ENCODE data around the gene ZNF396.

Gene ZNF396

DNA sequence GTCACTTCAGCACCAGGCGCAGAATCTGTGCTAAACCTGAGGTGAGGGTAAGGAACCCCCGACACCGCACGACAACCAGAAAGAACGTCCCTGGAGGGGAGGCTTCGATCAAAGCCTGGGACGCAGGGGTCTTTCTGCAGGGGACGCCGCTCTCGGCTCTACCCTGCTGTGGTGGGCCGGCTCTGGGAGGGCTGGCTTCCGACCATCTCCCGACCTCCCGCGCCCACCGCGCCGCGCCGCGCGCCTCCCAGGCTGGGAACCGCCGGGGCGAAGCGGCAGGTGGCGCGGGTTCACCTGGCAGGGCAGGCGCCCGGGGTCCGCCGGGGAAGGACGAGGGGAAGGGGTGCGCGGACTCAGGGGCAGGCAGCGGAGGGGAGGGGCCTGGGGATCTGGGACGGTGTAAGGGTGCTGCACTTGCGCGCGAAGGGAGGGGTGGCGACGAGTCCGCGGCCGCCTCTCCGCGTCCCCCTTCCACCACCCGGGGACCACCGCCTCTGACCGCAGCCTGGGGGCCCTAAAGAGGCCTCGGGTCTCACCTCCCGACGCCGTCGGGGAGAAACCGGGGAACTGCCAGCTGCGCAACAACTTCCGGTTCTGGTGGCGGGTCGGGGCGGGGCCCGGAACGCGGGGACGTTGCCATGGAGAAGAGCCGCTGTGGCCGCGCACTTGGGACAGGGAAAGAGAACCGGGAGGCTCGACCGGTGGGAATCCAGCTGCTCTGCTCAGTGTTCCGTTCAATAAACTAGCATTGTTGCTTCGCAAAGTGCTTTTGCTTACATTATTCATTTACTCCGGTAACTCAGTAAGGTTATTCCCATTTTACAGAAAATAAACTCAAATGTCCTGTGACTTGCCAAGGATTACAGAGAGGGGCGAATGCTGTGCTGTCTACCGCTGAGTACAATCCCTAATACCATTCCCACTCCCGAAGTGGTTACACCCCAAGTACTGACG lies at the start of gene ZNF396:
ZNF396 (minus strand) TSS at position 596 of the 954 bp plus-strand sequence. CDS start 3,045 bp downstream, outside the sequence.
- peaks cover 7% of the 10 kb centered on the region for H3K27me3 ChIP-seq (ENCODE audit: insufficient read depth, low read length)
- peak within 1 kb of the TSS; percentile 96 for H2AFZ ChIP-seq (ENCODE audit: low read depth, low read length)
- H3K4me1 ChIP-seq (ENCODE audit: insufficient read depth, low read length), result no peaks in the 10 kb centered on the region
- no peaks in the 10 kb centered on the region for H3K36me3 ChIP-seq (ENCODE audit: insufficient read depth, low read length)
- peak within 1 kb of the TSS; percentile 63 for H3K4me3 ChIP-seq (ENCODE audit: low read length)
- H3K9me3 ChIP-seq (ENCODE audit: low read length), result no peaks in the 10 kb centered on the region

DNA sequence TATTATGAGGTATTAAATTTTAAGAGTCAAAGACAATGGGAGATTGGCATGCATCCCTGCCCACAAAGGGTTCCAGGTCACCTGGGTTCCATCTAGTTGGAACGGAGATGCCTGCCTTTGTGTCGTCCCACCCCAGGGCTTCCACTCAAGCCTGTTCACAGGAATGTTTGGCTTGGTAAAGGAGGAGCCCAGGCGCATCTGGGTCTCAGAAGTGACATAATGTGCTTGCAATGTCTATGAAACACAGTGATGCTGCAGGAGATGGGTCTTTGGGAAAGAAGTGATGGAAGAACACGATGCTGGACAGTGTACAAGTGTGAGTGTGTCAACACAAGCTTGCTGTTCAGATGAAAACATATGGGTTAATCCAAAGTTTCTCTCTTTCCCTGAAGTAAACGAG lies 49.6 kb upstream of the ZNF396 start:
- Histone ChIP-seq H3K36me3 (ENCODE audit: insufficient read depth, low read length) (no peaks in the 10 kb centered on the region), H2AFZ (ENCODE audit: low read depth, low read length) (no peak overlapping the region), H3K27me3 (ENCODE audit: insufficient read depth, low read length) (no peaks in the 10 kb centered on the region), H3K4me1 (ENCODE audit: insufficient read depth, low read length) (no peaks in the 10 kb centered on the region), H3K4me3 (ENCODE audit: low read length) (no peak overlapping the region), H3K9me3 (ENCODE audit: low read length) (no peaks in the 10 kb centered on the region)

DNA sequence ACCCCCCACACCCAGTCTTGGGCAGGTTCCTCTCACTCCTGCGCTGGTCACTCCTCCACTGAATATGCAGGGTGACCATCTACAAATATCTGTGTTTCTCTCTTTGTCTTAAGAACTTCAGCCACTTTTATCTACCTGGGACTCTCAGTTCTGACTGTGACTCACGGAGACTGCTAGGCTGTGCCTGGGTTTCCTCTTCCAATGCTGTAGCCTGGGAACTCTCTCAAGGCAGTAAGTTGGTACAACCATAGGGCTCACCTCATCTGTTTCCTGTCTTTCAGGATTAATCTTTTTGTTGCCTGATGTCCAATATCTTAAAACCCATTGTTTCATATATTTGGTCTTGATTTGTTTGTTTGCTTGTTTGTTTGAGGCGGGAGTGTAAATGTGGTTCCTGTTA lies 47.2 kb upstream of the ZNF396 start:
- Histone ChIP-seq H3K9me3 (ENCODE audit: low read length) (no peaks in the 10 kb centered on the region), H3K27me3 (ENCODE audit: insufficient read depth, low read length) (no peaks in the 10 kb centered on the region), H3K4me3 (ENCODE audit: low read length) (no peak overlapping the region)

DNA sequence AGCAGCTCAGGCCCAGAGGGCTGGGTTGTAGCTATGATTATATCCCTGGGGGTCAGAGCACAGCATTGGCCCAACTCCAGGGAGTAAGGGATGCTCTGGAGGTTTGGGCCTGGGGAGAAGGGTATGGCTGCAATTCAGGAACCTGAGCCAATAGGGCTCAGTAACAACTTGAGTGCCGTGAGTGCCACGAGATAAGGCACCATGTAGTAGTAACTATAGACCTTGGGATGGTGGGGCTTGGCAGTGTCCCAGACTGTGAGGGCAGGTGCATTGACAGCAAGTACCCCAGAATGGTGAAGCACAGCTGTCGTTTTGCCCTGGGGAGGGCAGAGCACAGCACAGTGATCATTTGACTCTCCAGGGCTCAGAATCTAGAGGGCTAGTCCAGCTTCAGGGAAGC lies 45.1 kb upstream of the ZNF396 start:
- Histone ChIP-seq H2AFZ (ENCODE audit: low read depth, low read length) (no peak overlapping the region), H3K4me3 (ENCODE audit: low read length) (no peak overlapping the region), H3K36me3 (ENCODE audit: insufficient read depth, low read length) (no peaks in the 10 kb centered on the region), H3K4me1 (ENCODE audit: insufficient read depth, low read length) (no peaks in the 10 kb centered on the region), H3K9me3 (ENCODE audit: low read length) (peaks cover 3% of the 10 kb centered on the region), H3K27me3 (ENCODE audit: insufficient read depth, low read length) (no peaks in the 10 kb centered on the region)

More for the DNA sequence above, 47.2 kb upstream of the ZNF396 start:
- H3K36me3 ChIP-seq (ENCODE audit: insufficient read depth, low read length), result no peaks in the 10 kb centered on the region
- H2AFZ ChIP-seq (ENCODE audit: low read depth, low read length), result no peak overlapping the region
- no peaks in the 10 kb centered on the region for H3K4me1 ChIP-seq (ENCODE audit: insufficient read depth, low read length)

DNA sequence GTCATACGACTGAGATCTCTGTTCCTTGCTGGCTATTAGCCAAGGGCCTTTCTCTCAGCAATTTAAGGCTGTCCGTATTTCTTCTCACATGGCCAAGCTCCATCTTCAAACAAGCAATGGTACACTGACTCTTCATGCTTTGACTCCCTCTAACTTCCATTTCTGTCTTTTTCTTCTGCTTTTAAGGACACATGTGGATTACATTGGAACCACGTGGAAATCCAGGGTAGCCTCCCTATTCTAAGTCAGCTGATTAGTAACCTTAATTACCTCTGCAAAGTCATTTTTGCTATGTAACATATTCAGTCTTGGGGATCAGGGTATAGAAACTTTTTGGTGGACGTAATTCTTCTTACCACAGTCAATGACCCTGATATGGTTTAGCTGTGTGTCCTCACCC lies 41.5 kb upstream of the ZNF396 start:
- Histone ChIP-seq H3K4me1 (ENCODE audit: insufficient read depth, low read length) (no peaks in the 10 kb centered on the region), H3K36me3 (ENCODE audit: insufficient read depth, low read length) (no peaks in the 10 kb centered on the region), H3K4me3 (ENCODE audit: low read length) (no peak overlapping the region), H3K27me3 (ENCODE audit: insufficient read depth, low read length) (peaks cover 3% of the 10 kb centered on the region), H2AFZ (ENCODE audit: low read depth, low read length) (no peak overlapping the region), H3K9me3 (ENCODE audit: low read length) (peaks cover 3% of the 10 kb centered on the region)

DNA sequence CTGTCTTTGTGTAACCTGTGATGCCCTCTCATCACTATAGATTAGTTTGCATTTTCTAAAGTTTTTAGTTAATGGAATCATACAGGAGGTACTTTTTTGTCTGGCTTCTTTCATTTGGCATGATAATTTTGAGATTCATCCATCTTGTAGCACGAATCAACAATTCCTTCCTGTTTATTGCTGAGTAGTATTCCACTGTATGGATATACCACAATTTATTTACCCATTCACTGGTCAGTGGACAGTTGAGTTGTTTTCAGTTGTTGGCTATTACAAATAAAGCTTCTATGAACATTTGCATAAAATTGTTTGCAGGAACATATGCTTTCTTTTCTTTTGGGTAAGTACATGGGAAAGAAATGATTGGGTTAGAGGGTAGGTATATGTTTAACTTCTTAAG lies 40.1 kb upstream of the ZNF396 start:
- no peak overlapping the region for H3K4me3 ChIP-seq (ENCODE audit: low read length)
- peaks cover 3% of the 10 kb centered on the region for H3K27me3 ChIP-seq (ENCODE audit: insufficient read depth, low read length)
- H2AFZ ChIP-seq (ENCODE audit: low read depth, low read length), result no peak overlapping the region
- H3K36me3 ChIP-seq (ENCODE audit: insufficient read depth, low read length), result no peaks in the 10 kb centered on the region
- H3K4me1 ChIP-seq (ENCODE audit: insufficient read depth, low read length), result no peaks in the 10 kb centered on the region
- peaks cover 3% of the 10 kb centered on the region for H3K9me3 ChIP-seq (ENCODE audit: low read length)

DNA sequence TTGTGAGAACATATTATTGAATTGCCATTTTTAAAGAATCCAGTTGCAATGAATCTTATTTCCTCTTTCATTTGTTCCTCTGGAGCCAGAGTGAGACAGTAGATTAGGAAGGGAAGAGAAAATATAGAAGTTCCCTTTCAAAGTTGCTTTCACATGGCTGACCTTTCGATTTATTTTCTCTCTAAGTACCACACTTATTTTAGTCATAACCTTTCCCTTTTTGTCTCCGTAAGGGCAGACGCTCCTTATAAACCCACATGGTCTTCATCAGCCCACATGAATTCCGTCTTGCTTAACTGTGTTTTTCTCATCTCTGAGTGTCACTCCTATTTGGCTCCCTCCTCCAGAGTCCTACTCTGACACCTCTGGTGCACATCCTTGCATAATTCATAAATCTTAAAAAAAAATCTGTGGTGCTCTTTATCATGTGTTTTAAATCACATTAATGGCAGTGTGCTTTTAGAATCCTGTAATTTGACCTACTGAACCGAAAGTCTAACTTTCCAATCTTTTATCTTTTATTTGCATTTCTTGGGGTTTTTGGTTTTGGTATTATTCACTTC lies 38.5 kb upstream of the ZNF396 start:
- H3K4me1 ChIP-seq (ENCODE audit: insufficient read depth, low read length), result no peaks in the 10 kb centered on the region
- peaks cover 3% of the 10 kb centered on the region for H3K9me3 ChIP-seq (ENCODE audit: low read length)
- H2AFZ ChIP-seq (ENCODE audit: low read depth, low read length), result no peak overlapping the region
- H3K4me3 ChIP-seq (ENCODE audit: low read length), result no peak overlapping the region
- H3K27me3 ChIP-seq (ENCODE audit: insufficient read depth, low read length), result peaks cover 7% of the 10 kb centered on the region
- H3K36me3 ChIP-seq (ENCODE audit: insufficient read depth, low read length), result no peaks in the 10 kb centered on the region

DNA sequence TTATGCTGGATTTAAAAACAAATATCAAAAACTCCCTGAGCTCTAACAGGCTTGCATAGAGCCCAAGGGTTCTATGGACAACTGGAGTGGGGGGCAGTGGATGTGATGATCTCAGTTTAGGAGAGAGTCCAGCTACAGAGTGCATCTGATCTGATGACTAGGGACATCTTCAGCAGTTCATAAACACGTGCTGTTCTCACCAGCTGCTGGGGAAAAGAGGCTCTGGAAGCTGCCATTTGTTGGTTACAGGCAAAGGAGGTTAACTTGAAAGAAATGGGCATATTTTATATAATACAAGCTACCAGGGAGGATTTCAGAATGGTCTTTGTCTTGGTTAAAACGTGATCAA lies 36.0 kb upstream of the ZNF396 start:
- no peak overlapping the region for H2AFZ ChIP-seq (ENCODE audit: low read depth, low read length)
- no peak overlapping the region for H3K4me3 ChIP-seq (ENCODE audit: low read length)
- no peaks in the 10 kb centered on the region for H3K4me1 ChIP-seq (ENCODE audit: insufficient read depth, low read length)
- H3K36me3 ChIP-seq (ENCODE audit: insufficient read depth, low read length), result no peaks in the 10 kb centered on the region
- peaks cover 7% of the 10 kb centered on the region for H3K27me3 ChIP-seq (ENCODE audit: insufficient read depth, low read length)
- H3K9me3 ChIP-seq (ENCODE audit: low read length), result no peaks in the 10 kb centered on the region

DNA sequence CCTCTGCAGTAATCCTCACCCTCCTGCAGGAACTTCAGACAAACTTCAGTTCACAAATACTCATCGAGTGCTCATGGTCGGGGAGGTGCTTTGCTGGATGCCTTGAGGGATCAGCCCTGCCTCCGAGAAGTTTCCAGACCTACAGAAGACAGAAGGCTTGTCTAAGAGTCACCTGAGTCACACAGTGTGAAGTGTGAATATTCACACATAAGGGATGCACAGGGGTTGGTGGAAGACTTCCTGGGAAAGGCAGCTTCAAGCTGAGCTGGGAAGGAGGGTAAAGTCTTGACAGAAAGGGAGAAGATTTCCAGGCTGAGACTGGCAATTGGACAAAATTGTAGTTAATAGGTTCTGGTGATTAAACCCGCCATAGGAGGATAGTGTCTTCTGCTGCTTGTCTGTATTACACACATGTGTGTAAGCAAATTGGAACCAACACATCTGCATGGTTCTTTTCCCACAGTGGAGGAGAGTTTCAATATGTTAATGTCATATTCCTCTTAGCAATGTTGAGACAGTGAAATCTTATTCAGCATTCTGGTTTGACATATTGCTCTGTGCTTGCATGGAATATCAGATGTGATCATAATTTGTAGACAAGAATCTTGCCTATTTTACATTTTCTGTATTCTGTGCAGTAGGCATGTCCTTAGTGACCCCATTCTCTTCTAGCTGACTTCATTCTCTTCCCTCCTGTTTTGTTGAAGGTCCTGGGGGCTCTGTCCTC lies 34.7 kb upstream of the ZNF396 start:
- H3K36me3 ChIP-seq (ENCODE audit: insufficient read depth, low read length), result no peaks in the 10 kb centered on the region
- H3K27me3 ChIP-seq (ENCODE audit: insufficient read depth, low read length), result peaks cover 7% of the 10 kb centered on the region
- no peak overlapping the region for H3K4me3 ChIP-seq (ENCODE audit: low read length)
- no peaks in the 10 kb centered on the region for H3K9me3 ChIP-seq (ENCODE audit: low read length)
- H2AFZ ChIP-seq (ENCODE audit: low read depth, low read length), result no peak overlapping the region
- H3K4me1 ChIP-seq (ENCODE audit: insufficient read depth, low read length), result no peaks in the 10 kb centered on the region

DNA sequence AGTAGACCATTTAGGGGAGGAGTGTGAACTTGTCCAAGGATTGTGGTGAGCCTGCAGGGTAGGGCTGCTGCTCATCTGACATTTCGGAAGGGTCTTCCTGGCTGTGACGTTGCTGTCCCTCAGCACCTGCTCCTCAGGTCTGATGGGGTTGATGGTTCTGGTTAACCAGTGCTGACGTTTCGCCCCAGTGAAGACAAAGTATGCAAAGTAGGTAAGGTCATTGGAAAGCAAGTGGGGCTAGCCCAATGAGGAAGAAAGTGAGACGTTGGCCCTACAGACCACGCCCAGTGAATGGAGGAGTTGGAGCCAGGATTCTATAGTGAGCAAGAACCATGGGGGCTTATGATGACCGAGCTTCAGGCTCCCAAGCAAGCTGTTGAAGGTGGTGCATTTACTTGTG lies 33.4 kb upstream of the ZNF396 start:
- Histone ChIP-seq H3K9me3 (ENCODE audit: low read length) (no peaks in the 10 kb centered on the region), H2AFZ (ENCODE audit: low read depth, low read length) (no peak overlapping the region), H3K4me3 (ENCODE audit: low read length) (no peak overlapping the region), H3K36me3 (ENCODE audit: insufficient read depth, low read length) (no peaks in the 10 kb centered on the region), H3K27me3 (ENCODE audit: insufficient read depth, low read length) (peaks cover 7% of the 10 kb centered on the region), H3K4me1 (ENCODE audit: insufficient read depth, low read length) (no peaks in the 10 kb centered on the region)

DNA sequence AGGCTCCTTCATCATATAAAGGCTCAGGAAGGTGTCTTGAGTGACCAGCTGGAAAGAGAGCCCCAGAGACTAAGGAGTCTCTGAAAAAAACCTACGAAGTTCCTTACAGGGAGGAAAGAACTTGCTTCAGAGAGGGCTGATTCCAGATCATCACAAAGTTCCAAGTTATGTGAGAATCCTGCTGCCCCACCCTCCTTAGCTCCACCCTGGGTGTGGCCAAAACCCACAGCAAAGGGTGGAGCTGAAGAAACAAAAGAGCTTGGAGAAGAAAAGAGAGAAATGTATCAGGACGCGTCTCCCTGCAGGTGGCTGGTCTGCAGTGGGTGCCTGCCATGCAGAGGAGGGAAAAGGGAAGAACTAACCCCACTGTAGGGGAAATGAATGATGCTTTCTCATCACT lies 32.8 kb upstream of the ZNF396 start:
- Histone ChIP-seq H3K27me3 (ENCODE audit: insufficient read depth, low read length) (peaks cover 4% of the 10 kb centered on the region), H2AFZ (ENCODE audit: low read depth, low read length) (no peak overlapping the region), H3K4me3 (ENCODE audit: low read length) (no peak overlapping the region), H3K4me1 (ENCODE audit: insufficient read depth, low read length) (no peaks in the 10 kb centered on the region), H3K36me3 (ENCODE audit: insufficient read depth, low read length) (no peaks in the 10 kb centered on the region), H3K9me3 (ENCODE audit: low read length) (no peaks in the 10 kb centered on the region)

DNA sequence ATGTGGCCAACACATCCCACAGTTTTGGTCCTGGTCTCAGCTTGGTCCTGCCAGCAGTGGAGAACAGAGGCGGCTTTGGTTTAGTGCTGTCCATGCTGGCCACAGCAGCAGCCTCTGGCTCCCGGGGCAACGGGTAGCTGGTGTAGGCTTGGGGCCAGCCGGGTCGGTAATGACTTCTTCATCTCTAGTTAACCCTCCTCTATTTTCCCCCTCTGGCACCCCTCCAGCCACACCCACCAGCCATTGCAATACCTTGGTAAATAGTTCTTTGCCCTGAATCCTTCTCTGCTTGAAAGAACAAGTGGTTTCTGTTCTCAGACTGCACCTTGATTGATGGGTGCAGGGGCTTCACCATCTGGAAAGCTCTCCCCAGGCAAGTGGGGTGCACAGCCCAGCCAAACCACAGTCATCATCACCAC lies 31.7 kb upstream of the ZNF396 start:
- no peaks in the 10 kb centered on the region for H3K4me1 ChIP-seq (ENCODE audit: insufficient read depth, low read length)
- H2AFZ ChIP-seq (ENCODE audit: low read depth, low read length), result no peak overlapping the region
- no peaks in the 10 kb centered on the region for H3K36me3 ChIP-seq (ENCODE audit: insufficient read depth, low read length)
- no peaks in the 10 kb centered on the region for H3K9me3 ChIP-seq (ENCODE audit: low read length)
- no peak overlapping the region for H3K4me3 ChIP-seq (ENCODE audit: low read length)
- H3K27me3 ChIP-seq (ENCODE audit: insufficient read depth, low read length), result peaks cover 4% of the 10 kb centered on the region

DNA sequence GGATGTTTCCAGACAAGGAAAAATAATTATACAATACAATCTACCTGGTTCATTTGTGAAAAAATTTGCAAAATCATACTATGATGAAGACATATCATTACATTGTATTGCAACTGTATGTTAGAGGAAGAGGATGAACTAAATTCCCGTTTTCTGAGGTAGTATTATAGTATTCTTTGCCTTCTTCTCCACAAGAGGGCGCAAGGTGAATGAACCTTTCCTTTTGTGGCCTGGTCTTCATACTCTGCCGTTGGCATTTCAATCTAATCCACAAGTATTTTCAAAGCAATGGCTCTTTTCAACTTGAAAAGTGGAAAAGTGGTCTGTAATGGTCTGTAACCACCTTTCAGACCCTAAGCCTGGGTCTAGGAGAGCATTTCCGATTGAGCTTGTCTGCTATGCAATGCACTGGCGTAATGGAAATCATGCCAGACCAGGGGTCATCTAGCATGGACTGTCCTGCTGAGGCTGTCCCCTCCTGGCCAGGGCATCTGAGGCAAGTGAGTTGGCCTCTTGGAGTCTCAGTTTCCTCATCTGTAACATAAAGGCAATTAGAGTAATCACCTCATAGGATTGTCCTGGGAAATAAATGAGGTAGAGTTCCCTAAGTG lies 30.8 kb upstream of the ZNF396 start:
- no peak overlapping the region for H2AFZ ChIP-seq (ENCODE audit: low read depth, low read length)
- H3K4me1 ChIP-seq (ENCODE audit: insufficient read depth, low read length), result no peaks in the 10 kb centered on the region
- H3K4me3 ChIP-seq (ENCODE audit: low read length), result no peak overlapping the region
- peaks cover 4% of the 10 kb centered on the region for H3K27me3 ChIP-seq (ENCODE audit: insufficient read depth, low read length)
- no peaks in the 10 kb centered on the region for H3K36me3 ChIP-seq (ENCODE audit: insufficient read depth, low read length)
- H3K9me3 ChIP-seq (ENCODE audit: low read length), result no peaks in the 10 kb centered on the region
